ENCODE data around the gene EBP. TPM values are rescaled to one million over a fixed set of nuclear protein-coding genes. Genes with fewer than 3 reads are reported as not detected.

EBP gene
- total and polyA plus RNA-seq, 2 of the 8 experiments (the other 6 are each of a cell fraction or from before 2014, with no cell fraction given): 143 to 286 TPM

GRCh38 chrX:48541140-48541814 lies 19.7 kb downstream of the EBP start:
- no peak overlapping the region for H3K4me3 ChIP-seq (ENCODE audit: extremely low read depth in 1 of 4, insufficient read depth in 2 of 4, low read depth in 3 of 4, low read length in 4 of 4)
- H4K91ac ChIP-seq (replicated peaks; ENCODE audit: insufficient read length, low read length): no peak overlapping the region
- no peak overlapping the region; a peak in 1 of 4 replicates for H3K4me2 ChIP-seq (ENCODE audit: insufficient read depth in 1 of 2, low read depth in 2 of 2, low read length in 2 of 2)
- no peak overlapping the region for H3K27ac ChIP-seq (ENCODE audit: low read depth, low read length)
- no peak overlapping the region for H3K56ac ChIP-seq (replicated peaks; ENCODE audit: insufficient read length, low read depth, low read length)
- H3K4ac ChIP-seq (replicated peaks; ENCODE audit: insufficient read length, low read depth, low read length): no peak overlapping the region
- POLR2A ChIA-PET (ENCODE audit: partially characterized antibody): no interaction called here
- H3K79me1 ChIP-seq (ENCODE audit: low read depth, low read length): 0 out of 2 replicates have a peak, but pooled peaks cover 2% of the 10 kb centered on the region
- no peak overlapping the region for H3K18ac ChIP-seq (ENCODE audit: extremely low read depth, low read length)
- H4K8ac ChIP-seq (ENCODE audit: extremely low read depth, insufficient read depth, low read length): no peak overlapping the region
- H3K14ac ChIP-seq (ENCODE audit: insufficient read length): no peak overlapping the region
- no peak overlapping the region for H2BK120ac ChIP-seq (replicated peaks; ENCODE audit: low read depth, low read length)
- no peak overlapping the region for H2BK5ac ChIP-seq (ENCODE audit: low read depth, low read length)
- H2AFZ ChIP-seq (ENCODE audit: low read length): no peak overlapping the region
- no peak overlapping the region for H2BK15ac ChIP-seq (ENCODE audit: low read length)
- H2BK12ac ChIP-seq (ENCODE audit: low read depth, low read length): no peak overlapping the region
- 0 out of 4 replicates have a peak, but pooled peaks cover 0 to 5% of the 10 kb centered on the region in 2 experiments for H3K79me2 ChIP-seq (ENCODE audit: control insufficient read depth in 1 of 2, insufficient read depth in 2 of 2, low read length in 2 of 2)
- no peaks in the 10 kb centered on the region for H3K9me3 ChIP-seq (ENCODE audit: insufficient read depth in 2 of 2, low read depth in 1 of 2, low read length in 1 of 2)
- CTCF ChIA-PET (ENCODE audit: partially characterized antibody): no interaction called here
- no peaks in the 10 kb centered on the region for H3K27me3 ChIP-seq (replicated peaks in 1 of 4; ENCODE audit: control insufficient read depth in 3 of 4, extremely low read depth in 1 of 4, insufficient read depth in 3 of 4, low read length in 3 of 4)
- H3K23me2 ChIP-seq (ENCODE audit: low read depth, low read length): no peaks in the 10 kb centered on the region
- H3K23ac ChIP-seq (ENCODE audit: insufficient read length): no peak overlapping the region
- no peaks in the 10 kb centered on the region for H4K20me1 ChIP-seq (replicated peaks in 1 of 2; ENCODE audit: control insufficient read depth in 1 of 2, insufficient read depth in 2 of 2, low read length in 2 of 2)
- no peak overlapping the region for H3K9ac ChIP-seq (replicated peaks in 1 of 4; ENCODE audit: extremely low read depth in 1 of 4, low read depth in 3 of 4, low read length in 3 of 4)
- H4K5ac ChIP-seq (ENCODE audit: insufficient read length, low read depth, low read length): no peak overlapping the region
- H2BK20ac ChIP-seq (ENCODE audit: low read length): no peak overlapping the region
- H3K4me1 ChIP-seq (replicated peaks in 1 of 4; ENCODE audit: control insufficient read depth in 3 of 4, insufficient read depth in 4 of 4, low read length in 3 of 4): no peaks in the 10 kb centered on the region
- no peak overlapping the region for H2AK5ac ChIP-seq (ENCODE audit: low read depth, low read length)
- peaks cover 0 to 4% (median 1%) of the 10 kb centered on the region in 4 experiments; a peak in 2 of 8 replicates for H3K36me3 ChIP-seq (ENCODE audit: control insufficient read depth in 2 of 4, insufficient read depth in 4 of 4, low read length in 3 of 4)
- 89% methylated on average over 10 of the region's 10 CpGs; no CpG with 5 or more reads in 1 of the 2 experiments for WGBS, 2 experiments (ENCODE audit: extremely low coverage in 1 of 2, insufficient coverage in 1 of 2, insufficient read length in 1 of 2, insufficient replicate concordance in 2 of 2, low coverage in 1 of 2, low lambda C conversion rate in 2 of 2, missing lambda C conversion rate in 1 of 2)
- no peak for FAIRE-seq
- DNase-seq (ENCODE audit: low read depth in 1 of 2, low spot score in 2 of 2): no peak
- TF ChIP-seq RNF2 (IDR thresholded peaks at IDR 0.05; ENCODE audit: borderline replicate concordance, low read depth, low read length, missing control alignments, poor library complexity, severe bottlenecking): no peak
- TF ChIP-seq CTBP2 (IDR thresholded peaks at IDR 0.05; ENCODE audit: borderline replicate concordance, insufficient read depth, insufficient read length, low read length): no peak
- TF ChIP-seq CBX8 (IDR thresholded peaks at IDR 0.05; ENCODE audit: borderline replicate concordance, low read depth, low read length): no peak
- TF ChIP-seq SP1 (IDR thresholded peaks at IDR 0.05; ENCODE audit: low read depth, low read length): no peak
- no peak for TF ChIP-seq POU5F1 (IDR thresholded peaks at IDR 0.05; ENCODE audit: low read depth, low read length)
- TF ChIP-seq SIRT6 (IDR thresholded peaks at IDR 0.05; ENCODE audit: low read length): no peak
- no peak for TF ChIP-seq BRCA1 (IDR thresholded peaks at IDR 0.05; ENCODE audit: low read depth, low read length)
- TF ChIP-seq POLR2AphosphoS5 (IDR thresholded peaks at IDR 0.05; ENCODE audit: low read depth, low read length): no peak
- no peak for TF ChIP-seq SIN3A (conservative IDR thresholded peaks at IDR 0.05 in 1 of 2, IDR thresholded peaks at IDR 0.05 in 1 of 2; ENCODE audit: low read depth in 1 of 2, low read length in 2 of 2)
- no peak for TF ChIP-seq BCL11A (IDR thresholded peaks at IDR 0.05; ENCODE audit: low read depth in 2 of 2, low read length in 2 of 2)
- no peak for TF ChIP-seq YY1 (IDR thresholded peaks at IDR 0.05; ENCODE audit: low read depth, low read length)
- no peak for TF ChIP-seq FOSL1 (IDR thresholded peaks at IDR 0.05; ENCODE audit: insufficient read depth, low read depth, low read length)
- no peak for TF ChIP-seq CEBPB (IDR thresholded peaks at IDR 0.05; ENCODE audit: low read depth, low read length)
- TF ChIP-seq KDM4A (IDR thresholded peaks at IDR 0.05; ENCODE audit: low read depth, low read length, severe bottlenecking): no peak
